Mucosa of stomach (tissue), 1 donor: ENCODE data around the gene IL18.

Experiments used
- H3K27me3 ChIP-seq: one replicate; pipeline ENCODE4 v1.7.0; 2013; ENCODE audit warnings: mild to moderate bottlenecking, low read length; ENCODE audit not compliant: control insufficient read depth, insufficient read depth
- H3K36me3 ChIP-seq: one replicate; pipeline ENCODE4 v1.7.0; 2013; ENCODE audit warnings: low read length; ENCODE audit not compliant: control insufficient read depth, insufficient read depth
- H3K4me1 ChIP-seq: one replicate; pipeline ENCODE4 v1.7.0; 2013; ENCODE audit warnings: mild to moderate bottlenecking, low read length; ENCODE audit not compliant: control insufficient read depth, insufficient read depth
- H3K4me3 ChIP-seq: one replicate; pipeline ENCODE4 v1.7.0; 2013; ENCODE audit warnings: low read length
- H3K9ac ChIP-seq: one replicate; pipeline ENCODE4 v1.7.0; 2013; ENCODE audit warnings: mild to moderate bottlenecking, low read length, moderate library complexity
- H3K9me3 ChIP-seq: one replicate; pipeline ENCODE4 v1.7.0; 2013; ENCODE audit warnings: mild to moderate bottlenecking, low read length, moderate library complexity; ENCODE audit not compliant: control insufficient read depth
- donor health status: Pancreatic carcinoma.

IL18 gene

DNA sequence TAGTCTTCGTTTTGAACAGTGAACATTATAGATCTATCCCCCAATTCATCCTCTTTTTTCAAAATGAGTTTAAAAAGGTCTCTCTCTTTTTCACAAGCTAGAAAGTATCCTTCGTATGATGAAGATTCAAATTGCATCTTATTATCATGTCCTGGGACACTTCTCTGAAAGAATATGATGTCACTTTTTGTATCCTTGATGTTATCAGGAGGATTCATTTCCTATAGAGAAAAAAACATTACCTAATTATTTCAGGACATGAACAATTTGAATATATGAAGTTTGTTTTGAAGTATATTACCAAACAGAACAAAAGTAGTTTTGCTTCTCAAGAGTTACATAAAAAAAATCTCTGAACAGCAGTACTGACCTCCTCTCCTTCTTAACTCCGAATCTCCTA lies 20.3 kb downstream of the IL18 start:
- H3K9me3 ChIP-seq, result no peaks in the 10 kb centered on the region
- H3K27me3 ChIP-seq, result no peaks in the 10 kb centered on the region
- no peak overlapping the region for H3K4me3 ChIP-seq
- H3K9ac ChIP-seq, result no peak overlapping the region
- H3K4me1 ChIP-seq, result no peaks in the 10 kb centered on the region
- no peaks in the 10 kb centered on the region for H3K36me3 ChIP-seq

DNA sequence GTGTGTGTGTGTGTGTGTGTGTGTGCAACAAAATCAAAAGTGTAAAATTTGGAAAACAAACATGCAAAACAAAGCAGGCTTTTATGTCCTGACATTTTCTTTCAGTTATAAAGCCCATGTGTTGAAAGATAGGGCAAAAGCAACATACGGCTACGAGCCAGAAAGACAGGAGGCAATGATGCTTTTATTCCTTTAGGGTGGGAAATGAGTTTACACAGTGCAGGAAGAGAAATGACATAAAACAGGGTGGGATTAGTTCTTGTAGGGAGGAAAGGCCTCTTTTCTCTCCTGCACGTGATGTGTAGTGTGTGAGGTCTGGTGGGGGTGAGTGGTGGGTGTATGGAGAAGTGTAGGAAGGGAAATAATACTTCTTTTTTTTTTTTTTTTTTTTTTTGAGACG lies 29.4 kb downstream of the IL18 start:
- H3K9ac ChIP-seq, result no peak overlapping the region
- no peak overlapping the region for H3K4me3 ChIP-seq
- H3K9me3 ChIP-seq, result no peaks in the 10 kb centered on the region
- no peaks in the 10 kb centered on the region for H3K36me3 ChIP-seq
- H3K27me3 ChIP-seq, result no peaks in the 10 kb centered on the region
- peaks cover 5% of the 10 kb centered on the region for H3K4me1 ChIP-seq

DNA sequence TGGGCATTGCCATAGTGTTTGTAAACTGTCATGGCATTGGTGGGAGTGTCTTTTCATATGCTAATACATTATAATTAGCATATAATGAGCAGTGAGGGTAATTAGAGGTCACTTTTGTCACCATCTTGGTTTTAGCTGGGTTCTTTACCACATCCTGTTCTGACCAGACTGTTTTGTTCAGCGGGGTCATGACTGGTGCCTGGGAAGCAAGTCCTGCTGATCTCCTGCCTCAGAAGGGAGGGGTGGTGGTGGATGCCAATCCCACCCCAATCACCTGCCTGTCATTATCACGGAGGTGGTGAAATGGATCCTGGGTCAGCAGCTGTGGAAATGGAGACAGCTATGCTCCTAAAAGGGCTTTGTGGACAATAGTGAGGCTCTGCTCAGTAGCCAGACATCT lies 31.2 kb downstream of the IL18 start:
- Histone ChIP-seq H3K9me3 (no peaks in the 10 kb centered on the region), H3K4me3 (no peak overlapping the region), H3K4me1 (peaks cover 12% of the 10 kb centered on the region), H3K27me3 (no peaks in the 10 kb centered on the region), H3K9ac (no peak overlapping the region), H3K36me3 (no peaks in the 10 kb centered on the region)

DNA sequence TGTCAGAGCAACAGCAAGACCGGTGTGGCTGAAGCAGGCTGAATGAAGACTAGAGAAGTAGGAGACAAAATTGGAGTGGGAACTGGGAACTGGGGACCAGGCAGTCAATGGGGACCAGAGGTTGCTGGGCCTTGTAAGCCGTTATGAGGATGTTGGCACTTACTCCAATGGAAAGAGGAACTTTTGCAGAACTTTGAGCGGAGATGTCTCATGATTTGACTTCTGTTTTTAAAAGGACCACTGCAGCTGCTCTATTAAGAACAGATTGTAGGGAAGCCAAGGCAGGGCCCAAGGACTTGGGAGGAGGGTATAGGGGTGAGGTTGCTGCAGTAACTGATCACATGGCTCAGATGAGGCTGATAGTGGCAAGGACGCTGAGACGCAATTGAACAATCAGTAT lies 34.2 kb downstream of the IL18 start:
- H3K9ac ChIP-seq, result no peak overlapping the region
- no peaks in the 10 kb centered on the region for H3K9me3 ChIP-seq
- H3K36me3 ChIP-seq, result no peaks in the 10 kb centered on the region
- no peaks in the 10 kb centered on the region for H3K27me3 ChIP-seq
- peaks cover 12% of the 10 kb centered on the region for H3K4me1 ChIP-seq
- no peak overlapping the region for H3K4me3 ChIP-seq

DNA sequence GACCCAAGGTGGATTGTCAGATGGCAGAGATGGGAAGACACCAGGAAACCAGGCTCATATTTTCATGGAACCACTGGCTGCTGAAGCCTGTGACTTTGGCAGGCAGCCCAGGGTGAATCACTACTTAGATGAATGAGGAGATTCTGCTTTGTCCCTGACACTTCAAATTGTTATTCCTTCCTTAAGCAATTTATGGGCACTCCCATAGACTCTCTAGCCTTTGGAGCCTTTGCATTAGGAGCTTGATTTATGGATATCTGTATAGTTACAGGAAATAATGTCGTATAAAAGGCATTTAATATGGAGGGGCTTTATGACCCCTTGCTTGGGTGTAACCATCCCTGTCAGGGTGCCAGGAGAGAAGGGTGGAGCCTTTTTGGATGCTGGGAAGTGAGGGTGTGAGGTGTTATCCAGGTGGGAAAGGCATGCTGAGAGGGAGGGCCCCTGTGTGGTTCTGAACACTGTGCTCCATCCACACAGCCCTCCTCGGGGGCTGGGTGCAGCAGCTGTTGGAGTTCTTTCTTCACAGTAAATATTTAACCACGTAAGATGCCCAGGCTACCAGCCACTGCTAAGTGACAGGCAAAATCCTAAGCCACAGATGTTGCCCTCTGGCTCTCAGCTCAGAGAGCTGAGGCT lies 35.3 kb downstream of the IL18 start:
- Histone ChIP-seq H3K9me3 (no peaks in the 10 kb centered on the region), H3K4me1 (peaks cover 12% of the 10 kb centered on the region), H3K36me3 (no peaks in the 10 kb centered on the region), H3K27me3 (no peaks in the 10 kb centered on the region), H3K4me3 (no peak overlapping the region), H3K9ac (no peak overlapping the region)

DNA sequence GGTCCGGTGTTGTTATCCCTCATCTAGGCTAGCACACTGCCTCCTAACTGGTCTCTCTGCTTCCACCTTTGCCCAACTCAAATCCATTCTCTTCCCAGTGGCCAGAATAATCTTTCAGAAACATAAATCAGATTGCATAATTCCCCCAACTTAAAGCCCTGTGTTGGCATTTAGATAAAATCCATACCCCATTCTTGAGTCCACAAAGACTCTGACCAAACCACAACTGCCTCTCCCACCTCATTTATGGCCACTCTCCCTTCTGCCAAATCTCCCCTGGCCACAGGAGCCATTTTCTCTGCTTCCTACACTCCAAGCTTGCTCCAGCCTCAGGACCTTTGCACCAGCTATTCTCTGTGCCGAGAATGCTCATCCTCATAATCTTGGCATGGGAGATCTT lies 36.8 kb downstream of the IL18 start:
- Histone ChIP-seq H3K9ac (no peak overlapping the region), H3K27me3 (no peaks in the 10 kb centered on the region), H3K4me1 (peaks cover 11% of the 10 kb centered on the region), H3K9me3 (no peaks in the 10 kb centered on the region), H3K4me3 (no peak overlapping the region), H3K36me3 (no peaks in the 10 kb centered on the region)

DNA sequence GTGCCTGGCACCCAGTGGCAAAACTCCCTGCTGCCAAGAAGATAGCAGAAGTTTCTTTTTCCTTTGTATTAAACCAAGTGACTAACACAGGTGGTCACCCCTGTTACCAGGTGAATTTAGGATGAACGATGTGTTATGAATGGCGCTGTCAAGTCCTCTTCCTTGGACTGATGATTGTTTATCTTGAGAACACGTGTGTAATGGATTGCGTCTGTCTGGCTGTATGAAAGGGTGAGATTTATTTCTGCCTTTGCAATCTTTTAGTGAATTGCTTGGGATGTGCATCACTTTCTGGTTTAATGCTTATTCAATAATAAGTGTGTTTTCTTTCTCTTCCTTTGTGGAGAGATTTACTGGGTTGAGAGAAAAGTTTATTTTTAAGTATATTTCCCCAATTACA lies 40.8 kb downstream of the IL18 start:
- no peak overlapping the region for H3K9ac ChIP-seq
- no peaks in the 10 kb centered on the region for H3K36me3 ChIP-seq
- H3K9me3 ChIP-seq, result no peaks in the 10 kb centered on the region
- H3K4me3 ChIP-seq, result no peak overlapping the region
- peaks cover 7% of the 10 kb centered on the region for H3K4me1 ChIP-seq
- no peaks in the 10 kb centered on the region for H3K27me3 ChIP-seq

DNA sequence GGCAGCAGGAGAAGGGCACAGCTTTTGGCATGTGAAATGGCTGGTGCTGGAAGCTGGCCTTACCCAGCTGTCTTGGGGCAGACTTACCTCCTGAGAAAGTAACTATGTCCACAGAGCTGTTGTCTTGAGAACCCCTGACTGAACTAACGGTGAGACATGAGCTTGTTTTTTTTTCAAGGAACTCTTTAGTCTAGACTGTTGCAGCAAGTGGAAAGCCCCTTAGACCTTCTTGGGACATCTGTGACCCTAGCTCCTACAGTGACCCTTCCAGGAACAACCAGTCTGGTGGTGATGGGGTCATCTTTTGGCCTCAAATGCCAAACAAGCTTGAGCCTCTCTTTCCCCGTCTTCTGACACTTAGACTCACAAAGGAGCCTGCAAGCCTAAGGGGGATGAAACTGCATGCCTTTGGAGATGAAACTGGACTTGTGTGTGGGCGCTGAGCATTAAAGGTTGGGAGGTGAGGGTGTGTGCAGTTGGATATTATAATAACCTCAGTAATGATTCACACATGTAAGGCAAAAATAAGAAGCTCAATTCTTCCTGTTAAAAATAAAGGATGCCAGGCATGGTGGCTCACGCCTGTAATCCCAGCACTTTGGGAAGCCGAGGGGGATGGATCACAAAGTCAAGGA lies 41.8 kb downstream of the IL18 start:
- Histone ChIP-seq H3K27me3 (no peaks in the 10 kb centered on the region), H3K4me1 (peaks cover 7% of the 10 kb centered on the region), H3K4me3 (no peak overlapping the region), H3K9me3 (no peaks in the 10 kb centered on the region), H3K36me3 (no peaks in the 10 kb centered on the region), H3K9ac (no peak overlapping the region)

DNA sequence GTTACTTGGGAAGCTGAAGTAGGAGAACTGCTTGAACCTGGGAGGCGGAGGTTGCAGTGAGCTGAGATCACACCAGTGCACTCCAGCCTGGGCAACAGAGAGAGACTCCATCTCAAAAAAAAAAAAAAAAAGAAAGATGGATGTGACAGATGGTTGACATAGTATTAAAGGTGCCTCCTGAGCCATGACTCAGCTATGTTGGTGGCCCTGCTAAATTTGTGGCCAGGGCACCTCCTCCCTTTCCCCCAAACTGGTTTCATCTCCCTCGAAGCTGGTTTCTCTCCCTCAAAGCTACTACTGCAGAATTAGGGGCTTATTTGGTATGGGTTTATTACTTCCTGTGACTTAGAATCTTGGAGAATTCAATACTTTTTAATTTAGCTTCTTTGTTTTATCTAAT lies 45.7 kb downstream of the IL18 start:
- H3K4me1 ChIP-seq, result peaks cover 7% of the 10 kb centered on the region
- no peaks in the 10 kb centered on the region for H3K36me3 ChIP-seq
- no peak overlapping the region for H3K4me3 ChIP-seq
- H3K27me3 ChIP-seq, result no peaks in the 10 kb centered on the region
- no peaks in the 10 kb centered on the region for H3K9me3 ChIP-seq
- no peak overlapping the region for H3K9ac ChIP-seq

DNA sequence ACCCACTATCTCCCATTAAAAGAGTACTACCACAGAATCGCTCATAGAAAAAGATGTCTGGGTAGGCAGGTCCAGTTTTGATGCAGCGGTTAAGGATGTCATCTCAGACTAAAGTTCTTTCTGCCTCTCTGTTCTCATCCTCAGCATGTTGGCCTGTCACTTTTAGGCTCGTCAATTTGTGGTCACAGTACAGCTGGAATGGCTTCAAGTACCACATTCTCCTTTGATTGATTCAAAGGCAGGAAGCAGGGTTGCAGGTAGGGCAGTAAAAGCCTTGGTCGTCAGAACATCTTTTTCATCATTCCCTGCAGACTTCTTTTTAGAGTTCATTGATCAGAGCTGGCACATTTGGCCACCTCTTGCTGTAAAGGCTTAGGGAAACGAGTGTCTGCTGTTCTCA lies 48.5 kb downstream of the IL18 start:
- no peaks in the 10 kb centered on the region for H3K27me3 ChIP-seq
- no peak overlapping the region for H3K9ac ChIP-seq
- H3K9me3 ChIP-seq, result no peaks in the 10 kb centered on the region
- H3K4me1 ChIP-seq, result peaks cover 4% of the 10 kb centered on the region
- no peaks in the 10 kb centered on the region for H3K36me3 ChIP-seq
- no peak overlapping the region for H3K4me3 ChIP-seq

DNA sequence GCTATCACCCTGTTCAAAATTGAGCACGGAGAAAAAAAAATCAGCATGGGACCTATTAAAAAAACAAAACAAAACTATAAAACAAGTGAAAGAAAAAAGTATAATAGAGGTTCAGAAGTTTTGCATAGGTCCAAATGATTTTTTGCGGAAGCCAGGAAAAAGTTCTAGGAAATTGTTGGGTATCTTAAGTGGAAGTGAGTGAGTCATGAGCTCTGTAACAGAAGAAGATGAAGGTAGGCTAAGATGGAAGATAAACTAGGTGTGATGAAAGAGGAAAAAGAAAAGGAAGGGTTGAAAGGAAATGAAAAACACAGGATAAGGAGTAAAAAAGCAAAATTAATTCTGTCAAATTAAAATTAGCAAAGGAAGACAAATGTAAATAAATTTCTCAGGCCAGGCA lies 49.4 kb downstream of the IL18 start:
- no peaks in the 10 kb centered on the region for H3K27me3 ChIP-seq
- H3K9ac ChIP-seq, result no peak overlapping the region
- no peaks in the 10 kb centered on the region for H3K36me3 ChIP-seq
- no peaks in the 10 kb centered on the region for H3K9me3 ChIP-seq
- no peak overlapping the region for H3K4me3 ChIP-seq
- no peaks in the 10 kb centered on the region for H3K4me1 ChIP-seq

DNA sequence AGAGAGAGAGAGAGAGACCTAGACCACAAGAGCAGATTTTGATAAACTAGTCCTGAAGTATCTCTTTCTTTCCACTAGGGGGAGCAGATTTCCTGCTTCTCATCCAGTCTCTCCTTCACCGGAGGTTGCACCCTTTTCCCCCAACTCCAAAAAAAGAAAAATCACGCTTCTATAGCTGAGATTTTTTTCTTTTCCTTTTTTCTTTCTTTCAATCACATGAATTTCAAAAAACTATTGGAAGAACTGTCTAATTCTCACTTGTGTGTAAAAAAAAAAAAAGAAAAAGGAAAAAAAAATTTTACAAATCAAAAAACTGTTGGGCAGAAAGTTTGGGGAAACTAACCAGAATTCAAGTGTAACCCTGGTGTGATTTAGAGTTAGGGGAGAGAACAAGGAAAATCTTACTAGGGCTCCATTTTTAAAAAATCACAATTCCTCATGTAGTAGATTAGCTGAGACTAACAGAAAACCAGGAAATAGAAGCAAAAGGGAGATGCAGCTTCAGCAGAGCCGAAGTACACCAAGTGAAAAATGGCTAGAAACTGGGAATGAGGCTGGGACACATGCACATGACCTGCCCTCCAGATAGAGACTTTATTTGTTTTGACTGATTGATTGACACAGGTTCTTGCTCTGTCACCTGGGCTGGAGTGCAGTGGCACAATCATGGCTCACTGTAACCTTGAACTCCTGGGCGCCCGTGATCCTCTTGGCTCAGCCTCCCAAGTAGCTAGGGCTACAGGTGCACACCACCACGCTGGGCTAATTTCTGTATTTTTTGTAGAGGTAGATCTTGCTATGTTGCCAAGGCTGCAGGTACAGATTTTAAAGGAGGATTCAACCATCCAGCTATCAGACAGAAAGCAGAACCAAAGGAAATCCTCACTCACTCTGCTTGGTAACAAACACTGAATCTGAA lies 50.1 kb downstream of the IL18 start:
- H3K36me3 ChIP-seq, result no peaks in the 10 kb centered on the region
- H3K4me3 ChIP-seq, result no peak overlapping the region
- H3K9ac ChIP-seq, result peak overlapping the region; percentile 15
- no peaks in the 10 kb centered on the region for H3K9me3 ChIP-seq
- H3K27me3 ChIP-seq, result no peaks in the 10 kb centered on the region
- no peaks in the 10 kb centered on the region for H3K4me1 ChIP-seq
